Pons (tissue), 1 donor: ENCODE data around the gene SUN1.
"Not testable (repeated sequence)": the region's sequence is repeated elsewhere in the genome, so short reads cannot be mapped to it uniquely, and the experiment has no call there.

ENCODE experiments used
- DNase-seq: peaks from one replicate; pipeline ENCODE4 v3.0.0-alpha.2; 2016; ENCODE audit warnings: low spot score

The SUN1 gene

GRCh38 chr7:832167-832967, at the start of gene SUN1:
Gene SUN1, plus strand, starts transcription at chr7:832476. Its CDS starts 49 bp downstream, at chr7:832525.
- DNase-seq, result no peak

GRCh38 chr7:782718-783449, 49.4 kb upstream of the SUN1 start:
- no peak for DNase-seq

- no peak for DNase-seq
Measured at GRCh38 chr7:783556-784490, 48.5 kb upstream of the SUN1 start.

GRCh38 chr7:784971-785370, 47.3 kb upstream of the SUN1 start:
- DNase-seq, result no peak

GRCh38 chr7:785416-785815, 46.9 kb upstream of the SUN1 start:
- no peak for DNase-seq

- DNase-seq, result peak; percentile 44
Measured at GRCh38 chr7:786472-787255, 45.6 kb upstream of the SUN1 start.

- DNase-seq, result no peak
Measured at GRCh38 chr7:787332-788240, 44.7 kb upstream of the SUN1 start.

- peak; percentile 81 for DNase-seq
Measured at GRCh38 chr7:791519-791918, 40.8 kb upstream of the SUN1 start.

GRCh38 chr7:794207-794606, 38.1 kb upstream of the SUN1 start:
- no peak for DNase-seq

GRCh38 chr7:794671-795329, 37.5 kb upstream of the SUN1 start:
- no peak for DNase-seq

GRCh38 chr7:796434-797169, 35.7 kb upstream of the SUN1 start:
- not testable (repeated sequence) for DNase-seq

GRCh38 chr7:798921-799470, 33.3 kb upstream of the SUN1 start:
- DNase-seq, result no peak

GRCh38 chr7:800692-801091, 31.6 kb upstream of the SUN1 start:
- DNase-seq, result no peak

- DNase-seq, result not testable (repeated sequence)
Measured at GRCh38 chr7:801351-801750, 30.9 kb upstream of the SUN1 start.

- no peak for DNase-seq
Measured at GRCh38 chr7:801940-802381, 30.3 kb upstream of the SUN1 start.

GRCh38 chr7:802500-803242, 29.6 kb upstream of the SUN1 start:
- DNase-seq, result no peak

- DNase-seq, result no peak
Measured at GRCh38 chr7:803243-803635, 29.0 kb upstream of the SUN1 start.

- DNase-seq, result not testable (repeated sequence)
Measured at GRCh38 chr7:803796-804195, 28.5 kb upstream of the SUN1 start.
